HG03064 (cell line): ENCODE measurements around the gene ELFN1.
"Not testable (repeated sequence)": the region's sequence is repeated elsewhere in the genome, so short reads cannot be mapped to it uniquely, and the experiment has no call there.

Experiments used
- ATAC-seq: cut with Tn5 transposase; IDR thresholded peaks from one replicate; pipeline ENCODE4 v1.9.1; 2021; ENCODE audit warnings: low read depth; ENCODE audit not compliant: unreplicated experiment

Gene ELFN1

GRCh38 chr7:1706381-1706720 is 36.3 kb downstream of the ELFN1 start:
- no peak for ATAC-seq

- ATAC-seq, result no peak
Measured at GRCh38 chr7:1706721-1707613, 36.9 kb downstream of the ELFN1 start.

GRCh38 chr7:1707756-1708595 is 37.9 kb downstream of the ELFN1 start:
- ATAC-seq, result no peak

- ATAC-seq, result no peak
Measured at GRCh38 chr7:1708596-1709251, 38.6 kb downstream of the ELFN1 start.

GRCh38 chr7:1709281-1709680 is 39.2 kb downstream of the ELFN1 start:
- ATAC-seq, result no peak

- ATAC-seq, result no peak
Measured at GRCh38 chr7:1709900-1710299, 39.8 kb downstream of the ELFN1 start.

GRCh38 chr7:1710936-1711335 is 40.9 kb downstream of the ELFN1 start:
- no peak for ATAC-seq

GRCh38 chr7:1712907-1713501 is 42.9 kb downstream of the ELFN1 start:
- ATAC-seq, result no peak

GRCh38 chr7:1713502-1714484 is 43.7 kb downstream of the ELFN1 start:
- ATAC-seq, result no peak

GRCh38 chr7:1714583-1715330 is 44.7 kb downstream of the ELFN1 start:
- ATAC-seq, result no peak

GRCh38 chr7:1715331-1715625 is 45.2 kb downstream of the ELFN1 start:
- ATAC-seq, result no peak

GRCh38 chr7:1715671-1716074 is 45.6 kb downstream of the ELFN1 start:
- no peak for ATAC-seq

GRCh38 chr7:1716263-1717094 is 46.4 kb downstream of the ELFN1 start:
- no peak for ATAC-seq

- no peak for ATAC-seq
Measured at GRCh38 chr7:1717095-1717483, 47.0 kb downstream of the ELFN1 start.

- ATAC-seq, result no peak
Measured at GRCh38 chr7:1717903-1718676, 48.0 kb downstream of the ELFN1 start.

GRCh38 chr7:1718850-1719249 is 48.8 kb downstream of the ELFN1 start:
- not testable (repeated sequence) for ATAC-seq

GRCh38 chr7:1719256-1719655 is 49.2 kb downstream of the ELFN1 start:
- not testable (repeated sequence) for ATAC-seq

- ATAC-seq, result no peak
Measured at GRCh38 chr7:1719913-1720312, 49.8 kb downstream of the ELFN1 start.
